ENCODE results near the gene NAMPT.
A peak's percentile ranks its signal among the peaks of the same experiment; 100 is the strongest.

Gene NAMPT

DNA sequence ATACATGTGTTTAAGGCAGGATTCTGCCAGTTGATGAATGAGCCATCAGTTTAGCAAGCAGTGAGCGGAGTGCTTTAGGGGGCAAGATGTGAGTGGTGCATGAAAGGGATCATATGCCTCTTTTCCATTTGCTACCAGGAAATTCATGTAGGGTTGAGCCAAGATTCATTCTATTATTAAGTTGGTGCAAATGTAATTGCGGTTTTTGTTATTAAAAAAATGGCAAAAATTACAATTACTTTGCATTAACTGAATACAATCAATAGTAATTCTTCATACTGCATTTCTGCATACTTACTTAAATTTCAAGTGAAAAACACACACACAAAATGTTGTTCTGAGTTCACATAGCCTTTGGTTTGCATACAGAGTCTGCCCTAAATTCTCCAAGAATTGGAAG lies 30.1 kb upstream of the NAMPT start:
- no peak overlapping the region for H3K23ac ChIP-seq (ENCODE audit: low read length)
- no peak overlapping the region for H2BK120ac ChIP-seq (ENCODE audit: insufficient read depth, low read length, poor library complexity)
- H4K12ac ChIP-seq (ENCODE audit: low read depth, low read length): no peak overlapping the region
- H2AFZ ChIP-seq (ENCODE audit: insufficient read depth, low read length, poor library complexity): no peak overlapping the region
- no peak overlapping the region for H2AK5ac ChIP-seq (ENCODE audit: low read length)
- no peaks in the 10 kb centered on the region for H3K79me2 ChIP-seq (ENCODE audit: control insufficient read depth, insufficient read depth, low read length, poor library complexity)
- no peaks in the 10 kb centered on the region for H3K36me3 ChIP-seq (ENCODE audit: control insufficient read depth in 1 of 2, insufficient read depth in 2 of 2, low read length in 2 of 2)
- H3K14ac ChIP-seq (ENCODE audit: low read length): no peak overlapping the region
- no peaks in the 10 kb centered on the region for H3K79me1 ChIP-seq (ENCODE audit: low read length)
- no peaks in the 10 kb centered on the region for H3K4me1 ChIP-seq (ENCODE audit: control insufficient read depth in 1 of 2, insufficient read depth in 2 of 2, low read length in 2 of 2)
- no peak for DNase-seq
- H2BK12ac ChIP-seq (ENCODE audit: low read length): no peak overlapping the region
- no peak overlapping the region for H4K8ac ChIP-seq (ENCODE audit: low read depth, low read length)
- no peak overlapping the region for H3K4me3 ChIP-seq (ENCODE audit: low read depth, low read length)
- no peak overlapping the region for H3K18ac ChIP-seq (ENCODE audit: low read length)
- no peak overlapping the region for H3K27ac ChIP-seq (ENCODE audit: low read depth, low read length)
- no peak overlapping the region for H4K91ac ChIP-seq (ENCODE audit: low read depth, low read length)
- no peak overlapping the region for H2BK5ac ChIP-seq (ENCODE audit: low read depth, low read length, poor library complexity)
- H3K4ac ChIP-seq (ENCODE audit: low read depth, low read length): no peak overlapping the region
- WGBS (ENCODE audit: extremely low coverage, insufficient coverage, insufficient read length): no CpG with 5 or more reads among the region's 2 CpGs
- H3K9me3 ChIP-seq (ENCODE audit: insufficient read depth, low read depth, low read length): no peaks in the 10 kb centered on the region
- no peak overlapping the region for H3K9ac ChIP-seq (ENCODE audit: low read length)
- H3K4me2 ChIP-seq (ENCODE audit: low read length): no peak overlapping the region
- no peaks in the 10 kb centered on the region for H3K27me3 ChIP-seq (ENCODE audit: insufficient read depth, low read length)

DNA sequence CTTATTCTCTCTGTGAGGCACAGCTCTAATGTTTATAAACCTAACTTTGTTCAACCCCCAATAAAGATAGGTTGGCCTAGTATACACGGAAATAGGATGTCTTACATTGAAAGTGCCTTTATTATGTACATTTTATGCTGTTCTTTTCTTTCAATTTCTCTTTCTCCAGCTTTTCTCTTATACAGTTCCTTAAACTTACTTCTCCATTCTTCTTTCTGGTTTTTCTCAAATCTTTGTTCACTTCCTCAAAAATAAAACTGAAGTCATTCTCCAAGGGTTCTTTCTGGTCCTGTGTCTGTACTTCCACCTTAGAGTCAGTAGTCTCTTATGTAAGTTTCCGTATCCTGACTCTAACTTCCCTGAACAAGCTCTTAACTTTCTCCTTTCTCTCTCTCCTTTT lies 29.2 kb upstream of the NAMPT start:
- no peaks in the 10 kb centered on the region for H3K79me2 ChIP-seq (ENCODE audit: control insufficient read depth, insufficient read depth, low read length, poor library complexity)
- no peak overlapping the region for H3K4me3 ChIP-seq (ENCODE audit: low read depth, low read length)
- H3K79me1 ChIP-seq (ENCODE audit: low read length): no peaks in the 10 kb centered on the region
- H4K12ac ChIP-seq (ENCODE audit: low read depth, low read length): no peak overlapping the region
- H2BK5ac ChIP-seq (ENCODE audit: low read depth, low read length, poor library complexity): no peak overlapping the region
- no peak overlapping the region for H3K23ac ChIP-seq (ENCODE audit: low read length)
- no peaks in the 10 kb centered on the region for H3K9me3 ChIP-seq (ENCODE audit: insufficient read depth, low read depth, low read length)
- H3K27me3 ChIP-seq (ENCODE audit: insufficient read depth, low read length): no peaks in the 10 kb centered on the region
- no peak overlapping the region for H2AFZ ChIP-seq (ENCODE audit: insufficient read depth, low read length, poor library complexity)
- H2BK120ac ChIP-seq (ENCODE audit: insufficient read depth, low read length, poor library complexity): no peak overlapping the region
- no peaks in the 10 kb centered on the region for H3K4me1 ChIP-seq (ENCODE audit: control insufficient read depth in 1 of 2, insufficient read depth in 2 of 2, low read length in 2 of 2)
- no peak overlapping the region for H3K14ac ChIP-seq (ENCODE audit: low read length)
- no peak overlapping the region for H2AK5ac ChIP-seq (ENCODE audit: low read length)
- no peak overlapping the region for H3K27ac ChIP-seq (ENCODE audit: low read depth, low read length)
- no peak overlapping the region for H4K8ac ChIP-seq (ENCODE audit: low read depth, low read length)
- WGBS (ENCODE audit: extremely low coverage, insufficient coverage, insufficient read length): no CpG with 5 or more reads among the region's 2 CpGs
- no peak overlapping the region for H3K18ac ChIP-seq (ENCODE audit: low read length)
- H3K9ac ChIP-seq (ENCODE audit: low read length): no peak overlapping the region
- no peak overlapping the region for H3K4ac ChIP-seq (ENCODE audit: low read depth, low read length)
- no peak overlapping the region for H2BK12ac ChIP-seq (ENCODE audit: low read length)
- DNase-seq: peak in 1 of 2 donors; percentile 20
- no peaks in the 10 kb centered on the region for H3K36me3 ChIP-seq (ENCODE audit: control insufficient read depth in 1 of 2, insufficient read depth in 2 of 2, low read length in 2 of 2)
- H4K91ac ChIP-seq (ENCODE audit: low read depth, low read length): no peak overlapping the region
- H3K4me2 ChIP-seq (ENCODE audit: low read length): no peak overlapping the region

DNA sequence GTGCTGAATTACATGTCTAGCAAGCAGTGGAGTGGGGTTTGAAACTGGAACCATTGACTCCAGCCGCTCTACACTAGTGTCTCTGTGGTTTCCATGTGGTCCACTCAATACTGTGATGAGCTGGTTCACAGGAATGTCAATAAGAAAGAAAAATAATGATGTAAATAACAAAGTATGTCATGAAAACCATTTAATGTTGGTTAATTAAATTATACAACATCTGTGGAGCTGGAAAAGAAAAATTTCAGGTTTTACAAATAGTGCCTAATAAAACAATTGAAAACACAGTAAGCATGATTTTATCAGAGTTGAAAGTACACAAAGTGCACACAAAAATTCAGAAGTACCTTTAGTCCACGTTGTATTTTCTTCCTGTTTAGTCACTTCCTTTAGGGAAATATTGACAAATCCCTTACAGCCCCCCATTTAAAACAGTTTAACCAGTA lies 28.7 kb upstream of the NAMPT start:
- Histone ChIP-seq H3K79me1 (ENCODE audit: low read length) (no peaks in the 10 kb centered on the region), H4K12ac (ENCODE audit: low read depth, low read length) (no peak overlapping the region), H2AK5ac (ENCODE audit: low read length) (no peak overlapping the region), H3K27ac (ENCODE audit: low read depth, low read length) (no peak overlapping the region), H4K8ac (ENCODE audit: low read depth, low read length) (no peak overlapping the region), H3K79me2 (ENCODE audit: control insufficient read depth, insufficient read depth, low read length, poor library complexity) (no peaks in the 10 kb centered on the region), H3K27me3 (ENCODE audit: insufficient read depth, low read length) (no peaks in the 10 kb centered on the region), H2AFZ (ENCODE audit: insufficient read depth, low read length, poor library complexity) (no peak overlapping the region), H2BK120ac (ENCODE audit: insufficient read depth, low read length, poor library complexity) (no peak overlapping the region), H3K36me3 (ENCODE audit: control insufficient read depth in 1 of 2, insufficient read depth in 2 of 2, low read length in 2 of 2) (no peaks in the 10 kb centered on the region), H3K4me1 (ENCODE audit: control insufficient read depth in 1 of 2, insufficient read depth in 2 of 2, low read length in 2 of 2) (no peaks in the 10 kb centered on the region), H3K18ac (ENCODE audit: low read length) (no peak overlapping the region), H3K23ac (ENCODE audit: low read length) (no peak overlapping the region), H3K4me3 (ENCODE audit: low read depth, low read length) (no peak overlapping the region), H3K14ac (ENCODE audit: low read length) (no peak overlapping the region), H3K9ac (ENCODE audit: low read length) (no peak overlapping the region), H4K91ac (ENCODE audit: low read depth, low read length) (no peak overlapping the region), H2BK5ac (ENCODE audit: low read depth, low read length, poor library complexity) (no peak overlapping the region), H2BK12ac (ENCODE audit: low read length) (no peak overlapping the region), H3K4me2 (ENCODE audit: low read length) (no peak overlapping the region), H3K4ac (ENCODE audit: low read depth, low read length) (no peak overlapping the region), H3K9me3 (ENCODE audit: insufficient read depth, low read depth, low read length) (no peaks in the 10 kb centered on the region)
- no CpG with 5 or more reads among the region's 2 CpGs for WGBS (ENCODE audit: extremely low coverage, insufficient coverage, insufficient read length)
- peak in 1 of 2 donors; percentile 14 for DNase-seq

DNA sequence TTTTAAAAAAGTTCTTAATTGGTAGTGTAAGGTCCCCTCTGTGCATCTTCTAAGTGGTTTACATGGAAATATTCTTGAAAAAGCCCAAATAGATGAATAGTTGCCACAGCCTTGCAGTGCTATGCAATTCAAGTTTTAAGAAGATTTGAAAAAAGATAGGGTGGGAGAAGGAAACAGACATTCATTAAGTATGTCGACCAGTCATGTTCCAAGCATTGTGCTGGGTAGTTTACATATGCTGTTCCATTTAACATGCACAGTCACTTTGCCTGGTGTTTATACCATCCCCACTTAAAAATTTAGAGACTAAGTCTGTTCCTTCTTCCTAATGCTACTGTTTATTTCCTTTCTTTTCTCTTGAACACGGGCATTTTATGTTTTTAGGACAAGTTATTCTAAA lies 28.1 kb upstream of the NAMPT start:
- no peak overlapping the region for H2AK5ac ChIP-seq (ENCODE audit: low read length)
- H2BK120ac ChIP-seq (ENCODE audit: insufficient read depth, low read length, poor library complexity): no peak overlapping the region
- H2AFZ ChIP-seq (ENCODE audit: insufficient read depth, low read length, poor library complexity): no peak overlapping the region
- H3K27me3 ChIP-seq (ENCODE audit: insufficient read depth, low read length): no peaks in the 10 kb centered on the region
- H3K4me3 ChIP-seq (ENCODE audit: low read depth, low read length): no peak overlapping the region
- no peak overlapping the region for H4K8ac ChIP-seq (ENCODE audit: low read depth, low read length)
- H2BK5ac ChIP-seq (ENCODE audit: low read depth, low read length, poor library complexity): no peak overlapping the region
- H3K18ac ChIP-seq (ENCODE audit: low read length): no peak overlapping the region
- H4K91ac ChIP-seq (ENCODE audit: low read depth, low read length): no peak overlapping the region
- no peaks in the 10 kb centered on the region for H3K36me3 ChIP-seq (ENCODE audit: control insufficient read depth in 1 of 2, insufficient read depth in 2 of 2, low read length in 2 of 2)
- H3K9ac ChIP-seq (ENCODE audit: low read length): no peak overlapping the region
- WGBS (ENCODE audit: extremely low coverage, insufficient coverage, insufficient read length): no CpG with 5 or more reads among the region's 2 CpGs
- H3K4ac ChIP-seq (ENCODE audit: low read depth, low read length): no peak overlapping the region
- no peak overlapping the region for H3K27ac ChIP-seq (ENCODE audit: low read depth, low read length)
- H2BK12ac ChIP-seq (ENCODE audit: low read length): no peak overlapping the region
- H3K14ac ChIP-seq (ENCODE audit: low read length): no peak overlapping the region
- H4K12ac ChIP-seq (ENCODE audit: low read depth, low read length): no peak overlapping the region
- H3K79me2 ChIP-seq (ENCODE audit: control insufficient read depth, insufficient read depth, low read length, poor library complexity): no peaks in the 10 kb centered on the region
- no peaks in the 10 kb centered on the region for H3K9me3 ChIP-seq (ENCODE audit: insufficient read depth, low read depth, low read length)
- no peaks in the 10 kb centered on the region for H3K4me1 ChIP-seq (ENCODE audit: control insufficient read depth in 1 of 2, insufficient read depth in 2 of 2, low read length in 2 of 2)
- H3K23ac ChIP-seq (ENCODE audit: low read length): no peak overlapping the region
- peak; percentile 35 to 77 for DNase-seq
- H3K4me2 ChIP-seq (ENCODE audit: low read length): no peak overlapping the region
- H3K79me1 ChIP-seq (ENCODE audit: low read length): no peaks in the 10 kb centered on the region
